Gastrocnemius medialis (tissue), 4 donors: ENCODE measurements around the gene FAM168A.

Experiments
- CTCF ChIP-seq, 5 experiments: fragments of 450-650 bp in 3 of 5; fragments of 200-600 bp in 2 of 5; sonication (generic) in 2 of 5; IDR thresholded peaks in 4 of 5; conservative IDR thresholded peaks in 1 of 5; 1 replicate in 4 of 5; 2 replicates in 1 of 5; pipeline ENCODE4 v1.5.1; 2016 to 2019; ENCODE audit warnings: antibody characterized with exemption in 5 of 5, mild to moderate bottlenecking in 3 of 5, moderate library complexity in 3 of 5
- POLR2A ChIP-seq, 2 donors: fragments of 450-650 bp; IDR thresholded peaks; one replicate each; pipeline ENCODE4 v1.6.1; 2017; ENCODE audit warnings: antibody characterized with exemption in 2 of 2, mild to moderate bottlenecking in 2 of 2, moderate library complexity in 2 of 2

DNA sequence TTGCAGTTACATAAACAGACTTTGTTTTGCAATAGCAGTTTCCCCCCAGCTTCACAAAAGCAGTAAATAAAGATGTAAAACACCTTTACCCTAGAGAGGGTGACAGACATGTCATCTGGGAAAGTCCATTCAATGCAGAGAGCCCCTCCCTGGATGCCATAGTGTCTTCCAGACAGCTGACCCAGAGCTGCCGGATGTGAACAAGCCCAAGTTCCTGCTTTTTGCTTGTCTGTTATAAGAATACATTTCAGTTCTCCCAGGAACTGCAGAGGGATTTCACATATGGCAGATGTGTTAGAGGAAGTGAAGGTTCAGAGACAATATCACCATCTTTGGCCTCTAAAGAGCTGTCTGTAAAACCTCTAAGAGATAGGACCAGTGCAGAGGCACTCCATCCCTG is 172.8 kb downstream of the FAM168A start:
- no peak for TF ChIP-seq CTCF (IDR thresholded peaks at IDR 0.05 in 4 of 5, conservative IDR thresholded peaks at IDR 0.05 in 1 of 5)
- TF ChIP-seq POLR2A (IDR thresholded peaks at IDR 0.05): no peak
